ENCODE measurements around the gene PRPF39. TPM values are rescaled to one million over a fixed set of nuclear protein-coding genes. Genes with fewer than 3 reads are reported as not detected.
"Not testable (repeated sequence)": the region's sequence is repeated elsewhere in the genome, so short reads cannot be mapped to it uniquely, and the experiment has no call there.

The PRPF39 gene
- total and polyA plus RNA-seq, 2 donors from 2014 or later = 15.4 to 35.6 TPM

GRCh38 chr14:45136399-45136798, 52.5 kb downstream of the PRPF39 start:
- Histone ChIP-seq H3K36me3 (ENCODE audit: control insufficient read depth in 2 of 3, insufficient read depth in 3 of 3, low read length in 3 of 3) (no peaks in the 10 kb centered on the region), H3K27me3 (ENCODE audit: control insufficient read depth, insufficient read depth, low read length) (no peaks in the 10 kb centered on the region), H3K4me1 (ENCODE audit: control insufficient read depth in 2 of 3, insufficient read depth in 2 of 3, low read depth in 1 of 3, low read length in 3 of 3) (peaks cover 4 to 14% (median 6%) of the 10 kb centered on the region in 3 donors), H3K9me3 (ENCODE audit: control insufficient read depth in 2 of 3, insufficient read depth in 1 of 3, low read length in 3 of 3) (no peaks in the 10 kb centered on the region), H3K27ac (ENCODE audit: low read depth in 2 of 2, low read length in 2 of 2) (no peak overlapping the region), H3K9ac (ENCODE audit: low read length in 3 of 3) (peak overlapping the region; percentile 50 to 95 (median 52)), H3K4me3 (ENCODE audit: low read length in 3 of 3) (peak overlapping the region; percentile 92 to 99 (median 96))
- FAIRE-seq (no peak), DNase-seq (no peak)
- TF ChIP-seq, protein P1, sequence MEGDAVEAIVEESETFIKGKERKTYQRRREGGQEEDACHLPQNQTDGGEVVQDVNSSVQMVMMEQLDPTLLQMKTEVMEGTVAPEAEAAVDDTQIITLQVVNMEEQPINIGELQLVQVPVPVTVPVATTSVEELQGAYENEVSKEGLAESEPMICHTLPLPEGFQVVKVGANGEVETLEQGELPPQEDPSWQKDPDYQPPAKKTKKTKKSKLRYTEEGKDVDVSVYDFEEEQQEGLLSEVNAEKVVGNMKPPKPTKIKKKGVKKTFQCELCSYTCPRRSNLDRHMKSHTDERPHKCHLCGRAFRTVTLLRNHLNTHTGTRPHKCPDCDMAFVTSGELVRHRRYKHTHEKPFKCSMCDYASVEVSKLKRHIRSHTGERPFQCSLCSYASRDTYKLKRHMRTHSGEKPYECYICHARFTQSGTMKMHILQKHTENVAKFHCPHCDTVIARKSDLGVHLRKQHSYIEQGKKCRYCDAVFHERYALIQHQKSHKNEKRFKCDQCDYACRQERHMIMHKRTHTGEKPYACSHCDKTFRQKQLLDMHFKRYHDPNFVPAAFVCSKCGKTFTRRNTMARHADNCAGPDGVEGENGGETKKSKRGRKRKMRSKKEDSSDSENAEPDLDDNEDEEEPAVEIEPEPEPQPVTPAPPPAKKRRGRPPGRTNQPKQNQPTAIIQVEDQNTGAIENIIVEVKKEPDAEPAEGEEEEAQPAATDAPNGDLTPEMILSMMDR (IDR thresholded peaks at IDR 0.05; ENCODE audit: borderline replicate concordance, extremely low read depth, insufficient read depth) = no peak
- intact Hi-C loops (cut with DNase I) = no loop called here

GRCh38 chr14:45140661-45141187, 56.8 kb downstream of the PRPF39 start:
- DNase-seq (no peak), FAIRE-seq (no peak)
- TF ChIP-seq, protein P1 (IDR thresholded peaks at IDR 0.05; ENCODE audit: borderline replicate concordance, extremely low read depth, insufficient read depth) = no peak
- Histone ChIP-seq H3K4me3 (ENCODE audit: low read length in 3 of 3) (no peak overlapping the region), H3K9ac (ENCODE audit: low read length in 3 of 3) (no peak overlapping the region), H3K4me1 (ENCODE audit: control insufficient read depth in 2 of 3, insufficient read depth in 2 of 3, low read depth in 1 of 3, low read length in 3 of 3) (peaks cover 4 to 14% (median 6%) of the 10 kb centered on the region in 3 donors), H3K9me3 (ENCODE audit: control insufficient read depth in 2 of 3, insufficient read depth in 1 of 3, low read length in 3 of 3) (no peaks in the 10 kb centered on the region), H3K27ac (ENCODE audit: low read depth in 2 of 2, low read length in 2 of 2) (no peak overlapping the region), H3K36me3 (ENCODE audit: control insufficient read depth in 2 of 3, insufficient read depth in 3 of 3, low read length in 3 of 3) (no peaks in the 10 kb centered on the region), H3K27me3 (ENCODE audit: control insufficient read depth, insufficient read depth, low read length) (no peaks in the 10 kb centered on the region)
- intact Hi-C loops (cut with DNase I) = no loop called here

DNA sequence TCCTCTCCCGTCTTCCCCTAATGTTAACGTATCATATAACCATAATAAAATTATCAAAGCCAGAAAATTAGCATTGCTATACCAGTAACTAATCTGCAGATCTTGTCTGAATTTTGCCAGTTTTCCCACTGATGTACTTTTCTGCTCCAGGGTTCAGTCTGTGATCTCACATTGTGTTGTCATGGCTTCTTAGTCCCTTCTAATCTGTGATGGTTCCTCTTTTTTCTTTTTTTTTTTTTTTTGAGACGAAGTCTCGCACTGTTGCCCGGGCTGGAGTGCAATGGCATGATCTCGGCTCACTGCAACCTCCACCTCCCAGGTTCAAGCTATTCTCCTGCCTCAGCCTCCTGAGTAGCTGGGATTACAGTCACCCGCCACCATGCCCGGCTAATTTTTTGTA, 58.2 kb downstream of the PRPF39 start:
- H3K4me3 ChIP-seq (ENCODE audit: low read length in 3 of 3); H3K27ac ChIP-seq (ENCODE audit: low read depth in 2 of 2, low read length in 2 of 2); intact Hi-C loops (cut with DNase I); FAIRE-seq; H3K36me3 ChIP-seq (ENCODE audit: control insufficient read depth in 2 of 3, insufficient read depth in 3 of 3, low read length in 3 of 3); H3K9ac ChIP-seq (ENCODE audit: low read length in 3 of 3); DNase-seq; H3K9me3 ChIP-seq (ENCODE audit: control insufficient read depth in 2 of 3, insufficient read depth in 1 of 3, low read length in 3 of 3); H3K27me3 ChIP-seq (ENCODE audit: control insufficient read depth, insufficient read depth, low read length); H3K4me1 ChIP-seq (ENCODE audit: control insufficient read depth in 2 of 3, insufficient read depth in 2 of 3, low read depth in 1 of 3, low read length in 3 of 3): not testable (repeated sequence)

GRCh38 chr14:45144658-45145057, 60.7 kb downstream of the PRPF39 start:
- intact Hi-C loops (cut with DNase I) = no loop called here
- TF ChIP-seq, protein P1 (IDR thresholded peaks at IDR 0.05; ENCODE audit: borderline replicate concordance, extremely low read depth, insufficient read depth) = no peak
- Histone ChIP-seq H3K9ac (ENCODE audit: low read length in 3 of 3) (no peak overlapping the region), H3K36me3 (ENCODE audit: control insufficient read depth in 2 of 3, insufficient read depth in 3 of 3, low read length in 3 of 3) (no peaks in the 10 kb centered on the region), H3K9me3 (ENCODE audit: control insufficient read depth in 2 of 3, insufficient read depth in 1 of 3, low read length in 3 of 3) (no peaks in the 10 kb centered on the region), H3K4me3 (ENCODE audit: low read length in 3 of 3) (no peak overlapping the region), H3K27ac (ENCODE audit: low read depth in 2 of 2, low read length in 2 of 2) (no peak overlapping the region), H3K27me3 (ENCODE audit: control insufficient read depth, insufficient read depth, low read length) (no peaks in the 10 kb centered on the region), H3K4me1 (ENCODE audit: control insufficient read depth in 2 of 3, insufficient read depth in 2 of 3, low read depth in 1 of 3, low read length in 3 of 3) (no peaks in the 10 kb centered on the region)
- FAIRE-seq = no peak
- DNase-seq = no peak
